Memory B cell (primary cell): ENCODE data around the gene WHRN.

Experiments used
- ATAC-seq: fragments of 150-1000 bp; cut with Tn5 transposase; 2 replicates; pipeline ENCODE4 v1.10.0; 2021; ENCODE audit warnings: low read depth, mild to moderate bottlenecking, moderate library complexity
- DNase-seq, 2 donors: peaks; one replicate each; pipeline ENCODE4 v3.0.0; 2022; ENCODE audit warnings: low spot score in 2 of 2
- H3K27ac Mint-ChIP-seq: one replicate; pipeline ENCODE4 v1.8.0; 2022; ENCODE audit warnings: mild to moderate bottlenecking, moderate library complexity, mixed read lengths
- H3K27me3 Mint-ChIP-seq: one replicate; pipeline ENCODE4 v1.8.0; 2022; ENCODE audit warnings: mixed read lengths
- H3K36me3 Mint-ChIP-seq: one replicate; pipeline ENCODE4 v1.8.0; 2022; ENCODE audit warnings: mild to moderate bottlenecking, mixed read lengths
- H3K4me1 Mint-ChIP-seq: one replicate; pipeline ENCODE4 v1.8.0; 2022; ENCODE audit warnings: mixed read lengths
- H3K4me3 Mint-ChIP-seq: one replicate; pipeline ENCODE4 v1.8.0; 2022; ENCODE audit warnings: mild to moderate bottlenecking, moderate library complexity, mixed read lengths
- H3K9me3 Mint-ChIP-seq: one replicate; pipeline ENCODE4 v1.8.0; 2022; ENCODE audit warnings: mixed read lengths

The WHRN gene

GRCh38 chr9:114399381-114399780 lies 105.9 kb downstream of the WHRN start:
- Mint-ChIP-seq H3K4me3 (no peak overlapping the region), H3K27me3 (no peaks in the 10 kb centered on the region), H3K4me1 (peaks cover 29% of the 10 kb centered on the region), H3K27ac (no peak overlapping the region), H3K36me3 (peaks cover 11% of the 10 kb centered on the region), H3K9me3 (no peaks in the 10 kb centered on the region)
- DNase-seq (no peak), ATAC-seq (no peak)

DNA sequence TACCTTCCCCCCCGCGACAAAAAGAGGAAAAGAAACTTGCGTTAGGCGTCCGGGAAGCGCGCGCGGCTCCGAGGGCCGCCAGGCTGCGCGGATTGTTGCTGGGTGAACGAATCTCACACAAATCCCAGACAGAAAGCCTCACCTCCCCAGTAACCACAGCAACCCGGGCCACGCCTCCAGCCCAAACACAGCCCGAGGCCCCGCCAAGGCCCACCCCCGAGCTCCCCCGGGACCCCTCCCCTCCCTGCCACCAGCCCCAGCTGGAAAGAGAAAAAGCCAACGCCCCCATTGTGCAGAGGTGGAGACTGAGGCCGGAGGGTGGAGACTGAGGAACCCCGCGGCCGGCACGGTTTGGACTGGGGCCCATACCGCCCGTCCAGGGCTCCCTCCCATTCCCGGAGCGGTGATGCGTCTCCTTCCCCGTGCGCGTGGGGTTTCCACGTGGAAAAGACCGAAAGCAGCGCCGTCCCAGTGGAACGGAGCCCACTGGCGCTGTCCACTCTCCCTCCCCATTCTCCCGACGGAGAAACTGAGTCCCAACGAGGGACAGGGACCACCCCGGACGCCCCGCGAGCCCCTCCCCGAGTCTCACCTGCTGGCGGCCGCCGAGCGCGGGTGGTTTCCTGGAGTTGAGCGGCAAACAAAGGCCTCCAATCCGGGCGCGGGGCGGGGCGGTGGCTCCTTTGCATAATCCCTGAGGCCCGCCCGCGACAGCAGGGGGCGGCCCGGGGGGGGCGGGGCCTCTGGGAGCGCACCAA lies 107.2 kb downstream of the WHRN start:
- H3K9me3 Mint-ChIP-seq = no peaks in the 10 kb centered on the region

DNA sequence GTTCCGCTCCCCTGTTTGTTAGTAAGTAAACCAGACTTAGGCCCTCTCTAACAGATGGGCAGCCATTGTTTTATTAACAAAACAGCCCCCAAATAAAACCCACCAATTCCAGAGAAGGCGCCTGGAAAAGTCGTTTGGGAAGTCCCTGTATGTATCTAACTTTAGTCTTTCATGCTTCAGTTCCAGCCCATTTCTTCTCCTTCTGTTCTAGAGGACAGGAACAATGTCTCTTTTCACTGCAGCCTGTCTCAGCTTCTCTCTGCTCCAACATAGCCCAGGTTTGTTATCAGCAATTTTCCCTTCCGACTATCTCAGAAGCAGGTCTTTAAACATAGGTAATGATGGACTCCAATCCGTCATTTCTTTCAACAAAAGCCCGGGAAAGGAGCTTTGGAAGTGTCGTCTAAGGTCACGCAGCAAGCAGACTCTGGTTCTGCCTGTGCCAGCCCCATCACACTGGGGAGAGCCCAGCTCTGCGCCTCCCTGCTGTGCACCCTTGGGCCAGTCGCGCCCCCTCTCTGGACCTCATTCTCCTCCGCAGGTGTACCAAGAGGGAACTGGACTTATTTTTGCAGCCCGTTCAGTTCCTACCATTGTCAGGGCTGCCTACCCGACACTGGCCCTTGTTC lies 107.9 kb downstream of the WHRN start:
- Mint-ChIP-seq H3K4me1 (peaks cover 38% of the 10 kb centered on the region), H3K4me3 (peak overlapping the region; percentile 86), H3K9me3 (no peaks in the 10 kb centered on the region), H3K27me3 (no peaks in the 10 kb centered on the region), H3K27ac (peak overlapping the region; percentile 94), H3K36me3 (peaks cover 17% of the 10 kb centered on the region)
- no peak for DNase-seq
- ATAC-seq = no peak

More for the DNA sequence above, 107.2 kb downstream of the WHRN start:
- DNase-seq (peak; percentile 92 to 96), ATAC-seq (peak; percentile 78)
- H3K4me1 Mint-ChIP-seq = peaks cover 35% of the 10 kb centered on the region
- H3K36me3 Mint-ChIP-seq = peaks cover 15% of the 10 kb centered on the region
- no peaks in the 10 kb centered on the region for H3K27me3 Mint-ChIP-seq
- H3K4me3 Mint-ChIP-seq = peak overlapping the region; percentile 86
- peak overlapping the region; percentile 94 for H3K27ac Mint-ChIP-seq

DNA sequence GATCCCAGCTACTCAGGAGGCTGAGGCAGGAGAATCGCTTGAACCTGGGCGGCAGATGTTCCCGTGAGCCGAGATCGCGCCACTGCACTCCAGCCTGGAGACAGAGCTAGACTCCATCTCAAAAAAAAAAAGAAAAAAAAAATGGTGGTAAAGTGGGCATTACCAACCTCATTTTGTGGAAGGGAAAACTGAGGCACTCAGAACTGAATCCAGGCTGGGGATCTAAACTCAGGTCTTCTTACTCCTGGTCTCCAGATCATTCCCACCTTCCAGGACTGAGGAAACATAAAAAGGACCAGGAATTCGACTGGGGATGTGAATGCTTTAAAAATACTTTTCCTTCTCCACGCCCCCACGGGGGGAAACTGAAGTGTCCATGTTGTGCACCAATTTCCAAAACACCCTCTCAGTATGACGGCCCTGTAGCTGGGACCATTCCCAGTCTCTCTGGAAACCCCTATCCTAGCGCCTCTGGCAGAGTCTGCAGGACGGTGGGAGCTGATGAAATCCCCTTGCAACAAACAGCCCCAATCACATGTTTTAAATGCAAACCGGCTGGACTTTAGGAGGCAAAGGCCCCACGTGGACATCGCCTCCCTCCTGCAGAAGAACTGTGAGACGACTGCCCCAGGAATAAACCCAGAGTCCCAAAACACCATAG lies 108.6 kb downstream of the WHRN start:
- peak overlapping the region; percentile 94 for H3K27ac Mint-ChIP-seq
- H3K9me3 Mint-ChIP-seq = no peaks in the 10 kb centered on the region
- DNase-seq (no peak), ATAC-seq (no peak)
- H3K36me3 Mint-ChIP-seq = peaks cover 19% of the 10 kb centered on the region
- peak overlapping the region; percentile 86 for H3K4me3 Mint-ChIP-seq
- H3K27me3 Mint-ChIP-seq = no peaks in the 10 kb centered on the region
- H3K4me1 Mint-ChIP-seq = peaks cover 40% of the 10 kb centered on the region

DNA sequence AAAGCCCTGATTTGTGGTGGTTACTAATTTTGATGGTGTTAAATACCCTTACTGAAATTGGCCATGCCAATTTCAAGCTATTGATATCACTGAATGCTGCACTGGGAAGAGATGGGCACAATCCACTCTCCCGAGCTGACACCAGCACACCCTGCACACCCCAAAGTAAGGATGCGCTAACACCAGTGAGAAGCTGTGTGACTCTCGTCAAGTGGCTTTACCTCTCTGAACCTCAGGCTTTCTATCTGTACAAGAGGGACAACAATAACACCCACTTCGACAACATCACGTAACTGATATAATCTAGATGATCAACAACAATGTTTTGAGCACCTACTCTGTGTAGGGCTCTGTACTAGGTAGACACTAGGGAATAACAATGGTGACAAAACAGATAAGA lies 109.5 kb downstream of the WHRN start:
- Mint-ChIP-seq H3K27ac (peak overlapping the region; percentile 82), H3K9me3 (no peaks in the 10 kb centered on the region), H3K4me1 (peaks cover 47% of the 10 kb centered on the region), H3K4me3 (peak overlapping the region; percentile 77), H3K27me3 (no peaks in the 10 kb centered on the region), H3K36me3 (peaks cover 19% of the 10 kb centered on the region)
- no peak for ATAC-seq
- no peak for DNase-seq

- Mint-ChIP-seq H3K36me3 (peaks cover 20% of the 10 kb centered on the region), H3K4me3 (peak overlapping the region; percentile 49), H3K27ac (peak overlapping the region; percentile 82), H3K9me3 (no peaks in the 10 kb centered on the region), H3K4me1 (peaks cover 52% of the 10 kb centered on the region), H3K27me3 (no peaks in the 10 kb centered on the region)
- no peak for ATAC-seq
- DNase-seq = no peak
These were observed 110.0 kb downstream of the WHRN start for GRCh38 chr9:114395334-114395617.

- ATAC-seq (no peak), DNase-seq (no peak)
- peak overlapping the region; percentile 82 for H3K27ac Mint-ChIP-seq
- no peaks in the 10 kb centered on the region for H3K9me3 Mint-ChIP-seq
- H3K27me3 Mint-ChIP-seq = no peaks in the 10 kb centered on the region
- peaks cover 21% of the 10 kb centered on the region for H3K36me3 Mint-ChIP-seq
- peaks cover 58% of the 10 kb centered on the region for H3K4me1 Mint-ChIP-seq
- H3K4me3 Mint-ChIP-seq = peak overlapping the region; percentile 49
These were observed 110.5 kb downstream of the WHRN start for GRCh38 chr9:114394523-114395333.

- peaks cover 24% of the 10 kb centered on the region for H3K36me3 Mint-ChIP-seq
- H3K4me3 Mint-ChIP-seq = peak overlapping the region; percentile 35
- ATAC-seq (no peak), DNase-seq (no peak)
- no peaks in the 10 kb centered on the region for H3K9me3 Mint-ChIP-seq
- no peaks in the 10 kb centered on the region for H3K27me3 Mint-ChIP-seq
- H3K4me1 Mint-ChIP-seq = peaks cover 70% of the 10 kb centered on the region
- H3K27ac Mint-ChIP-seq = peak overlapping the region; percentile 78
These were observed 112.5 kb downstream of the WHRN start for GRCh38 chr9:114392749-114393112.

DNA sequence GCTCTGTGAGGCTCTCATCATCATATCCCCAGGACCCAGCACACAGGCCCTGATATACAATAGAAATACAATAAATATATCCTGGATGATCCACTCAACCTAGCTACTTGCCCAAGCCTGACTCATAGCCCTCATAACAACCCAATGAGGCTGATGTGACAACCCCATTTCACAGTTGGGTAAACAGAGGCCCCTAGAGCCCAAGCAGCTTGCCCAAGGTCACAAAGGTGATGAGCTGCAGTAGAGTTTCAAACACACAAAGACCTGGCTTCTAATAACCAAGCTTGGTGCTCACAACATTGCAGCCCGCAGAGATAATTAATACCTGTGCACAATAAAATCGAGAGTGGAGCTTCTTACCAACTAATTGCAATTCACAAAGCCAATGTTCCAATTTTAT lies 114.3 kb downstream of the WHRN start:
- Mint-ChIP-seq H3K4me1 (peaks cover 65% of the 10 kb centered on the region), H3K27ac (peak overlapping the region; percentile 92), H3K4me3 (peak overlapping the region; percentile 72), H3K36me3 (peaks cover 25% of the 10 kb centered on the region), H3K9me3 (no peaks in the 10 kb centered on the region), H3K27me3 (no peaks in the 10 kb centered on the region)
- ATAC-seq (no peak), DNase-seq (no peak)

DNA sequence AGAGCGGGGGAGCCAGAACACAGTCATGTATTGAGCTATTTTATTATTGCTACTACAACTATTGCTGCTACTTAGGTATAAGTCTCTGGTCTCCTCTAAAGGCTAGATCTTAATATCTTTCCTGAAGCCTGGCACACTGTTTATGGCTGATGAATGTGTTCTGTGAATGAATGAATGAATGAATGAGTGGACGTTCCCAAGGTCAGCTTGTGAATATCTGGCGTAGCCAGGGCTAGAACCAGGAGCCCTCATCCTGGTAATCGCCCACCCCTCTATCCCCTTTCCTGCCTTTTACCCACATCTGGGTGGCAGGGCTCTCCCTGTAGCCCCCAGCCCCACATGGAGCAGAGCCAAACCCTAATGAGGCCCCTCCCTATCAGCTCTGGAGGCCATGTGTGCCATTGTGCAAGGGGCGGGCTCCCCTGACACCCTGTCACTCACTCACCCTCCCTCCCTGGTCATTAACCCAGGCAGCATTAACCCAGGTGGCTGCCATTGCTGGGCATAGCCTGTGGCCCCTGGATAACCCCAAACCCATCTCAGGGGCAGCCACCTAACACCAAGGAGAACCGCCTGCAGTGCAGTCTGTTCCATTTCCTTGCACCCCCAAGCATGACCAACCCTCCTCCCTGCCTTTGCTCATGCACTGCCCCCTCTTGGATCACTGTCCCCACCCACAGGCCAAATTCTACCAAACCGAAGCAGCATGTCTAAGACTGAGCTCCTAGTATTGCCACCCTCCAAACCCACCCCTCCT lies 115.5 kb downstream of the WHRN start:
- DNase-seq = no peak
- peak; percentile 6 for ATAC-seq
- Mint-ChIP-seq H3K27me3 (no peaks in the 10 kb centered on the region), H3K4me3 (peak overlapping the region; percentile 72), H3K36me3 (peaks cover 21% of the 10 kb centered on the region), H3K27ac (peak overlapping the region; percentile 92), H3K9me3 (no peaks in the 10 kb centered on the region), H3K4me1 (peaks cover 59% of the 10 kb centered on the region)

DNA sequence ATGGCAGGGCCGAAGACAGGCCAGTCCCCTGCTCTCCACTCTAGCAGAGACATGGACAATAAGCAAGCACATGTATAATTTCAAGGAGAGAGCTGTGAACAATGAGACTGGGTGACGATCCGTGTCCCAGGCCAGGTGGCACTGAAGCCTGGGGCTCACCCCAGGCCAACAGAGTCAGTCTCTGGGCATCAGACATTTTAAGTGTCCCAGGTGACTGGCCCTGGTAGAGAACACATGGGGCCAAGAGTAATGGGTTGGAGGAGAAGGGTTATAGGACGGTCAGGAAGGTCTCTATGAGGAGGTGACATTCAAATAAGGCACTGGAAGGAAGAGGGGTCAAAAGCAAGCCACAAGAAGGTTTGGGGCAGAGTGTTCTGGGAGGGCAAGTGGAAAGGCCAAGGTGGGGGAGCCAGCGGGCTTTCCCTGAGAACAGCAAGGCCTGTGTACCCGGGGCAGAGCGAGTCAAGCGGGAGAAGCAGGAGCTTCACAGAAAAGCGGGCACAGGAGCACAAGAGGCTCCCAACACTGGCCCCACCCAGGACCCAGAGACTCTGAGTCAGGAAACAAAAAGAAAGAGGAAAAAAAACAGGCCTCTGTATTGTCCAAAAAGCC lies 116.4 kb downstream of the WHRN start:
- Mint-ChIP-seq H3K27ac (peak overlapping the region; percentile 92), H3K9me3 (no peaks in the 10 kb centered on the region), H3K27me3 (no peaks in the 10 kb centered on the region), H3K4me1 (peaks cover 56% of the 10 kb centered on the region), H3K4me3 (peak overlapping the region; percentile 95), H3K36me3 (peaks cover 19% of the 10 kb centered on the region)
- ATAC-seq (no peak), DNase-seq (no peak)

DNA sequence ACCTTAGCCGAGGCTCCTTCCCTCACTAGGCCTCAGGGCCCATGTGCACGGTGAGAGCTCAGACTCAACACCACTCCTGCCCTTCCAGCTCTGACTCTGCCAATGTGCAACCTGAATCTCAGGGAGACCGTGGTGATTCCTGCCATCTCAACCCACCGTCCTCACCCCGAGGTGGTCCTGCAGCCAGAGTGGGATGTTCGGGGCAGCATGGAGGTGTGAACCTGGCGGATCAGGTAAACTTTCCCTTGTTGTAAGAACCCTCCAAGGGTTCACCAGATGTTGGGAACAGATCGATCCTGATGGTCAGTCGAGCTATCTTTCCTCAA lies 117.0 kb downstream of the WHRN start:
- Mint-ChIP-seq H3K4me3 (peak overlapping the region; percentile 95), H3K27me3 (no peaks in the 10 kb centered on the region), H3K27ac (peak overlapping the region; percentile 92), H3K4me1 (peaks cover 57% of the 10 kb centered on the region), H3K36me3 (peaks cover 19% of the 10 kb centered on the region), H3K9me3 (no peaks in the 10 kb centered on the region)
- ATAC-seq (no peak), DNase-seq (no peak)

DNA sequence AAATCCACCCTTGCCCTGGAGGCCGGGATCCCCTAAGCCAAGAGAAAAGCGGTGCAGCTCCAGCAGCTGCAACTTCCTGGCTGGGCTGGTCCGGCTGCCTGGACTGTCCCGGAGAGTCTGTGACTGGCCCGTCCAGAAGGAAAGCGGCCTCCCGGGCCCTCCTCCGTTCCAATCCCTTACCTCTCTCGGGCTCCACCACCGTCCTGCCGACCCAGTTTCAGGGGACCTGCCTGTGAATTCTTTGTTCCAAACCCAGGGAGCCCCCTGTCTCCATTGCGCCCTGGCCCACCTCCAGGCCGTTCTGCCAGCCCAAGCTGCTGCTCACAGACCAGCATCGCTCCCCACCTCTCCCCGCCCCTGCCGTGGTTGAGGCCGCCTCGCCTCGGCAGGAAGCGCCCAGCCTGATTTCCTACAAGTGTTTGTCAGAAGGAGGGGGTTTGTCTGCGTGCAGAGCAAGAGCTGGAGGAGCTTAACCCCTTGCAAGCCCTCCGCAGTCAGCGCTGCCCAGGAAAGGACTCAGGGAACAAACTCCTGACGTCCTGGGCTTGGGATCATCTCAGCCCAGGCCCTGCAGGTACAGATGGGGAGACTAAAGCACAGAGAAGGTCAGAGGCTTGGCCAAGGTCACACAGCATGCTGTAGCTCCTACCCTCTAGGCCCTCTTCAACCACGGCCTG lies 117.5 kb downstream of the WHRN start, which contains the start of gene AKNA:
AKNA (minus strand) TSS at position 303 of the 677 bp plus-strand sequence. CDS start 6,649 bp downstream, outside the sequence.
- peaks cover 60% of the 10 kb centered on the region for H3K4me1 Mint-ChIP-seq
- H3K27me3 Mint-ChIP-seq = no peaks in the 10 kb centered on the region
- no peaks in the 10 kb centered on the region for H3K9me3 Mint-ChIP-seq
- peak within 1 kb of the TSS; percentile 95 for H3K4me3 Mint-ChIP-seq
- ATAC-seq = peak; percentile 25
- peak within 1 kb of the TSS; percentile 92 for H3K27ac Mint-ChIP-seq
- DNase-seq = peak; percentile 48 to 59
- H3K36me3 Mint-ChIP-seq = peaks cover 19% of the 10 kb centered on the region
